ENCODE measurements around the gene MTUS2.

The MTUS2 gene

GRCh38 chr13:29109987-29110386 is 289.8 kb downstream of the MTUS2 start:
- no peaks in the 10 kb centered on the region for H3K79me2 ChIP-seq (ENCODE audit: insufficient read depth, low read length)
- H3K27ac ChIP-seq (ENCODE audit: low read depth, low read length): no peak overlapping the region
- no peaks in the 10 kb centered on the region for H3F3A ChIP-seq (ENCODE audit: insufficient read depth)
- no peaks in the 10 kb centered on the region for H4K20me1 ChIP-seq (ENCODE audit: low read depth, low read length)
- H3K27me3 ChIP-seq (ENCODE audit: low read length): no peaks in the 10 kb centered on the region
- TF ChIP-seq EZH2phosphoT487 (conservative IDR thresholded peaks at IDR 0.05; ENCODE audit: low read length) (no peak), CTCF (IDR thresholded peaks at IDR 0.05; ENCODE audit: insufficient read depth, low read length, poor library complexity, severe bottlenecking) (no peak)
- H2AFZ ChIP-seq (ENCODE audit: low read depth, low read length, severe bottlenecking): no peak overlapping the region
- H3K9me3 ChIP-seq (ENCODE audit: insufficient read depth, low read length): no peaks in the 10 kb centered on the region
- no peak overlapping the region for H3K4me3 ChIP-seq (ENCODE audit: insufficient read depth, low read length, poor library complexity, severe bottlenecking)
- H3K36me3 ChIP-seq (ENCODE audit: low read length): no peaks in the 10 kb centered on the region
- no peak overlapping the region for H3K4me2 ChIP-seq (ENCODE audit: low read depth, low read length, poor library complexity, severe bottlenecking)
- no peaks in the 10 kb centered on the region for H3K9me2 ChIP-seq (replicated peaks; ENCODE audit: insufficient read depth, low read length)
- H3K9ac ChIP-seq (ENCODE audit: low read length): no peak overlapping the region

GRCh38 chr13:29111446-29111845 is 291.3 kb downstream of the MTUS2 start:
- no peaks in the 10 kb centered on the region for H3K9me2 ChIP-seq (replicated peaks; ENCODE audit: insufficient read depth, low read length)
- no peaks in the 10 kb centered on the region for H4K20me1 ChIP-seq (ENCODE audit: low read depth, low read length)
- H3K27ac ChIP-seq (ENCODE audit: low read depth, low read length): no peak overlapping the region
- H3K27me3 ChIP-seq (ENCODE audit: low read length): no peaks in the 10 kb centered on the region
- TF ChIP-seq EZH2phosphoT487 (conservative IDR thresholded peaks at IDR 0.05; ENCODE audit: low read length) (no peak), CTCF (IDR thresholded peaks at IDR 0.05; ENCODE audit: insufficient read depth, low read length, poor library complexity, severe bottlenecking) (no peak)
- H3K9me3 ChIP-seq (ENCODE audit: insufficient read depth, low read length): no peaks in the 10 kb centered on the region
- no peaks in the 10 kb centered on the region for H3K79me2 ChIP-seq (ENCODE audit: insufficient read depth, low read length)
- H3F3A ChIP-seq (ENCODE audit: insufficient read depth): no peaks in the 10 kb centered on the region
- no peaks in the 10 kb centered on the region for H3K36me3 ChIP-seq (ENCODE audit: low read length)
- no peak overlapping the region for H3K4me3 ChIP-seq (ENCODE audit: insufficient read depth, low read length, poor library complexity, severe bottlenecking)
- no peak overlapping the region for H3K9ac ChIP-seq (ENCODE audit: low read length)
- H2AFZ ChIP-seq (ENCODE audit: low read depth, low read length, severe bottlenecking): no peak overlapping the region
- no peak overlapping the region for H3K4me2 ChIP-seq (ENCODE audit: low read depth, low read length, poor library complexity, severe bottlenecking)

- Histone ChIP-seq H3K79me2 (ENCODE audit: insufficient read depth, low read length) (no peaks in the 10 kb centered on the region), H3K27ac (ENCODE audit: low read depth, low read length) (no peak overlapping the region), H4K20me1 (ENCODE audit: low read depth, low read length) (no peaks in the 10 kb centered on the region), H2AFZ (ENCODE audit: low read depth, low read length, severe bottlenecking) (no peak overlapping the region), H3K4me2 (ENCODE audit: low read depth, low read length, poor library complexity, severe bottlenecking) (no peak overlapping the region), H3K4me3 (ENCODE audit: insufficient read depth, low read length, poor library complexity, severe bottlenecking) (no peak overlapping the region), H3K27me3 (ENCODE audit: low read length) (no peaks in the 10 kb centered on the region), H3K9me3 (ENCODE audit: insufficient read depth, low read length) (no peaks in the 10 kb centered on the region), H3K36me3 (ENCODE audit: low read length) (no peaks in the 10 kb centered on the region), H3K9me2 (replicated peaks; ENCODE audit: insufficient read depth, low read length) (no peaks in the 10 kb centered on the region), H3F3A (ENCODE audit: insufficient read depth) (no peaks in the 10 kb centered on the region), H3K9ac (ENCODE audit: low read length) (no peak overlapping the region)
- TF ChIP-seq EZH2phosphoT487 (conservative IDR thresholded peaks at IDR 0.05; ENCODE audit: low read length): no peak
- no peak for TF ChIP-seq CTCF (IDR thresholded peaks at IDR 0.05; ENCODE audit: insufficient read depth, low read length, poor library complexity, severe bottlenecking)
These were observed 295.7 kb downstream of the MTUS2 start for GRCh38 chr13:29115842-29116241.

All from SU-DHL-6 (cell line).